Gastrocnemius medialis (tissue), 4 donors: ENCODE measurements around the gene CENPP.

ENCODE experiments used
- CTCF ChIP-seq, 5 experiments: fragments of 450-650 bp in 3 of 5; fragments of 200-600 bp in 2 of 5; sonication (generic) in 2 of 5; IDR thresholded peaks in 4 of 5; conservative IDR thresholded peaks in 1 of 5; 1 replicate in 4 of 5; 2 replicates in 1 of 5; pipeline ENCODE4 v1.5.1; 2016 to 2019; ENCODE audit warnings: antibody characterized with exemption in 5 of 5, mild to moderate bottlenecking in 3 of 5, moderate library complexity in 3 of 5
- POLR2A ChIP-seq, 2 donors: fragments of 450-650 bp; IDR thresholded peaks; one replicate each; pipeline ENCODE4 v1.6.1; 2017; ENCODE audit warnings: antibody characterized with exemption in 2 of 2, mild to moderate bottlenecking in 2 of 2, moderate library complexity in 2 of 2

- TF ChIP-seq CTCF (IDR thresholded peaks at IDR 0.05 in 4 of 5, conservative IDR thresholded peaks at IDR 0.05 in 1 of 5) (no peak), POLR2A (IDR thresholded peaks at IDR 0.05) (no peak)
Measured at GRCh38 chr9:92507005-92507404, 181.3 kb downstream of the CENPP start.
